Measurements from ENCODE around the gene XPNPEP1. TPM values are rescaled to one million over a fixed set of nuclear protein-coding genes. Genes with fewer than 3 reads are reported as not detected.

The XPNPEP1 gene
- polyA plus RNA-seq, 1 of the 3 experiments (the other 2 are of a cell fraction), result 167 TPM

DNA sequence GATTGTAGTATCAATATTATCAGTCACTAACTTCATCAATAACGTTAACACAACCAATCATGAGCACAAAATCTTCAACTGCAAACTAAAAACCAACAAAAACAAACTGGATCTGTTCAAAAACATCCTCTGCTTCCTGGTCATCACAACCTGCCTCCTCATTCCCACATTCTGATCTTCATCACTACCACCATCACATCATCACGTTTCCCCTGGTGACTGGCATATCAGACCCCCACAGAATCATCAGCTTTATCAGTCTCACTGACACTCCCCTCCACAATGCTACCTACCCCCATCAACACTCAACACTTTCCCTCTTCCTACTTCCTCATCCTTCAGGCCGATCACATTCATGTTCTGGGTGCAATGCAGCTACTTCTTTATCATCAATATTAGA lies 11.4 kb downstream of the XPNPEP1 start:
- Histone ChIP-seq H3K79me2 (ENCODE audit: insufficient read depth) (peaks cover 46% of the 10 kb centered on the region), H2AFZ (ENCODE audit: low read depth) (no peak overlapping the region), H3F3A (replicated peaks; ENCODE audit: insufficient read depth) (peaks cover 12% of the 10 kb centered on the region), H3K27ac (ENCODE audit: low read depth in 2 of 2, low read length in 1 of 2) (peak overlapping the region in 1 of 2 experiments; percentile 9; a peak in 1 of 4 replicates), H3K9me2 (no peaks in the 10 kb centered on the region), H3K9me3 (0 out of 2 replicates have a peak, but pooled peaks cover 2% of the 10 kb centered on the region), H3K36me3 (replicated peaks in 1 of 2; ENCODE audit: control insufficient read depth in 1 of 2, insufficient read depth in 2 of 2, low read length in 1 of 2) (peaks cover 9 to 20% of the 10 kb centered on the region in 2 experiments), H3K9ac (no peak overlapping the region), H3K4me1 (ENCODE audit: control insufficient read depth in 1 of 2, insufficient read depth in 2 of 2, low read depth in 1 of 2, low read length in 1 of 2) (peaks cover 0 to 13% of the 10 kb centered on the region in 2 experiments; a peak in 2 of 4 replicates), H3K27me3 (ENCODE audit: insufficient read depth) (no peaks in the 10 kb centered on the region), H4K20me1 (ENCODE audit: insufficient read depth) (0 out of 2 replicates have a peak, but pooled peaks cover 4% of the 10 kb centered on the region), H3K4me3 (ENCODE audit: low read depth in 2 of 2, low read length in 1 of 2) (no peak overlapping the region), H3K4me2 (no peak overlapping the region)
- CTCF ChIA-PET, result interaction anchor here (3.8 kb wide), 1 partner anchor 28 kb away, joined by 19 read pairs; no protein-coding TSS in a partner anchor
- TF ChIP-seq ELF1 (IDR thresholded peaks at IDR 0.05) (no peak), FOXM1 (IDR thresholded peaks at IDR 0.05; ENCODE audit: low read depth) (no peak), NFIC (IDR thresholded peaks at IDR 0.05; ENCODE audit: borderline replicate concordance) (no peak), NRF1 (IDR thresholded peaks at IDR 0.05; ENCODE audit: low read depth, low read length) (no peak), GABPA (IDR thresholded peaks at IDR 0.05; ENCODE audit: low read depth) (no peak), RCOR1 (IDR thresholded peaks at IDR 0.05; ENCODE audit: low read length) (no peak), YY1 (IDR thresholded peaks at IDR 0.05; ENCODE audit: low read depth) (no peak), EP300 (IDR thresholded peaks at IDR 0.05; ENCODE audit: borderline replicate concordance in 1 of 2, low read depth in 1 of 2, low read length in 1 of 2) (no peak), TEAD4 (IDR thresholded peaks at IDR 0.05; ENCODE audit: borderline replicate concordance, insufficient read depth) (no peak), FOXJ3 (CRISPR knock-in tag; IDR thresholded peaks at IDR 0.05) (no peak), SMC3 (IDR thresholded peaks at IDR 0.05; ENCODE audit: low read depth, low read length) (no peak), FOSL2 (IDR thresholded peaks at IDR 0.05; ENCODE audit: borderline replicate concordance, low read depth) (no peak), JUND (IDR thresholded peaks at IDR 0.05) (no peak)
- TF ChIP-seq, protein P1, sequence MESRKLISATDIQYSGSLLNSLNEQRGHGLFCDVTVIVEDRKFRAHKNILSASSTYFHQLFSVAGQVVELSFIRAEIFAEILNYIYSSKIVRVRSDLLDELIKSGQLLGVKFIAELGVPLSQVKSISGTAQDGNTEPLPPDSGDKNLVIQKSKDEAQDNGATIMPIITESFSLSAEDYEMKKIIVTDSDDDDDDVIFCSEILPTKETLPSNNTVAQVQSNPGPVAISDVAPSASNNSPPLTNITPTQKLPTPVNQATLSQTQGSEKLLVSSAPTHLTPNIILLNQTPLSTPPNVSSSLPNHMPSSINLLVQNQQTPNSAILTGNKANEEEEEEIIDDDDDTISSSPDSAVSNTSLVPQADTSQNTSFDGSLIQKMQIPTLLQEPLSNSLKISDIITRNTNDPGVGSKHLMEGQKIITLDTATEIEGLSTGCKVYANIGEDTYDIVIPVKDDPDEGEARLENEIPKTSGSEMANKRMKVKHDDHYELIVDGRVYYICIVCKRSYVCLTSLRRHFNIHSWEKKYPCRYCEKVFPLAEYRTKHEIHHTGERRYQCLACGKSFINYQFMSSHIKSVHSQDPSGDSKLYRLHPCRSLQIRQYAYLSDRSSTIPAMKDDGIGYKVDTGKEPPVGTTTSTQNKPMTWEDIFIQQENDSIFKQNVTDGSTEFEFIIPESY (IDR thresholded peaks at IDR 0.05; ENCODE audit: borderline replicate concordance, low read depth), result no peak
- TF ChIP-seq, protein P2, sequence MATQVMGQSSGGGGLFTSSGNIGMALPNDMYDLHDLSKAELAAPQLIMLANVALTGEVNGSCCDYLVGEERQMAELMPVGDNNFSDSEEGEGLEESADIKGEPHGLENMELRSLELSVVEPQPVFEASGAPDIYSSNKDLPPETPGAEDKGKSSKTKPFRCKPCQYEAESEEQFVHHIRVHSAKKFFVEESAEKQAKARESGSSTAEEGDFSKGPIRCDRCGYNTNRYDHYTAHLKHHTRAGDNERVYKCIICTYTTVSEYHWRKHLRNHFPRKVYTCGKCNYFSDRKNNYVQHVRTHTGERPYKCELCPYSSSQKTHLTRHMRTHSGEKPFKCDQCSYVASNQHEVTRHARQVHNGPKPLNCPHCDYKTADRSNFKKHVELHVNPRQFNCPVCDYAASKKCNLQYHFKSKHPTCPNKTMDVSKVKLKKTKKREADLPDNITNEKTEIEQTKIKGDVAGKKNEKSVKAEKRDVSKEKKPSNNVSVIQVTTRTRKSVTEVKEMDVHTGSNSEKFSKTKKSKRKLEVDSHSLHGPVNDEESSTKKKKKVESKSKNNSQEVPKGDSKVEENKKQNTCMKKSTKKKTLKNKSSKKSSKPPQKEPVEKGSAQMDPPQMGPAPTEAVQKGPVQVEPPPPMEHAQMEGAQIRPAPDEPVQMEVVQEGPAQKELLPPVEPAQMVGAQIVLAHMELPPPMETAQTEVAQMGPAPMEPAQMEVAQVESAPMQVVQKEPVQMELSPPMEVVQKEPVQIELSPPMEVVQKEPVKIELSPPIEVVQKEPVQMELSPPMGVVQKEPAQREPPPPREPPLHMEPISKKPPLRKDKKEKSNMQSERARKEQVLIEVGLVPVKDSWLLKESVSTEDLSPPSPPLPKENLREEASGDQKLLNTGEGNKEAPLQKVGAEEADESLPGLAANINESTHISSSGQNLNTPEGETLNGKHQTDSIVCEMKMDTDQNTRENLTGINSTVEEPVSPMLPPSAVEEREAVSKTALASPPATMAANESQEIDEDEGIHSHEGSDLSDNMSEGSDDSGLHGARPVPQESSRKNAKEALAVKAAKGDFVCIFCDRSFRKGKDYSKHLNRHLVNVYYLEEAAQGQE (IDR thresholded peaks at IDR 0.05; ENCODE audit: low read depth, low read length), result no peak
- TF ChIP-seq, protein P3, sequence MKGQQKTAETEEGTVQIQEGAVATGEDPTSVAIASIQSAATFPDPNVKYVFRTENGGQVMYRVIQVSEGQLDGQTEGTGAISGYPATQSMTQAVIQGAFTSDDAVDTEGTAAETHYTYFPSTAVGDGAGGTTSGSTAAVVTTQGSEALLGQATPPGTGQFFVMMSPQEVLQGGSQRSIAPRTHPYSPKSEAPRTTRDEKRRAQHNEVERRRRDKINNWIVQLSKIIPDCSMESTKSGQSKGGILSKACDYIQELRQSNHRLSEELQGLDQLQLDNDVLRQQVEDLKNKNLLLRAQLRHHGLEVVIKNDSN (IDR thresholded peaks at IDR 0.05; ENCODE audit: borderline replicate concordance, low read depth), result no peak
- DNase-seq, result no peak
- WGBS (ENCODE audit: low lambda C conversion rate), result 85% methylated on average over 3 of the region's 3 CpGs
- POLR2A ChIA-PET, result no interaction called here

Measured in SK-N-SH (cell line).